GM19238 (cell line): Measurements from ENCODE around the gene PRRT2.
"Not testable (repeated sequence)": the region's sequence is repeated elsewhere in the genome, so short reads cannot be mapped to it uniquely, and the experiment has no call there.

Experiments used
- DNase-seq: peaks from one replicate; pipeline ENCODE4 v3.0.0; 2011; ENCODE audit warnings: low spot score; ENCODE audit not compliant: insufficient read length

PRRT2 gene

GRCh38 chr16:29811896-29812665 is at the start of gene PRRT2:
Gene PRRT2 (plus strand): TSS chr16:29812193. CDS start chr16:29813055, 862 bp downstream.
- DNase-seq: no peak

GRCh38 chr16:29763326-29763725 is 48.7 kb upstream of the PRRT2 start:
- DNase-seq: no peak

GRCh38 chr16:29765167-29766032 is 46.6 kb upstream of the PRRT2 start:
- no peak for DNase-seq

DNA sequence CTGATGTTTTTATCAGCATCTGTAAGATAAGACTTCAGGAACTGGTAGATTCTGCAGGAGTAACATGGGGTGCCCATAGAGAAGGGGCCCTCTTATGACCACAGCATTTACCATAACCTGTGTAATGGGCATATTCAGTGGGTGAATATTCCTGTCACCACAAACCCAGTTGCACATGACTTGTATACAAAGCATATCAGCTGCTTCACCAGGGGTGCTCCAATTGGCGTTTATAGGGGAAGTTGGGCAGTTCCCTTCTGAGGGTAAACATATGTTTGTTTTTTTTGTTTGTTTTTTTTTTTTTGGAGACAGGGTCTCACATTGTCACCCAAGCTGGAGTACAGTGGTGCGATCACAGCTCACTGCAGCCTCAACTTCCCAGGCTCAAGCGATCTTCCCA is 45.4 kb upstream of the PRRT2 start:
- DNase-seq: no peak

DNA sequence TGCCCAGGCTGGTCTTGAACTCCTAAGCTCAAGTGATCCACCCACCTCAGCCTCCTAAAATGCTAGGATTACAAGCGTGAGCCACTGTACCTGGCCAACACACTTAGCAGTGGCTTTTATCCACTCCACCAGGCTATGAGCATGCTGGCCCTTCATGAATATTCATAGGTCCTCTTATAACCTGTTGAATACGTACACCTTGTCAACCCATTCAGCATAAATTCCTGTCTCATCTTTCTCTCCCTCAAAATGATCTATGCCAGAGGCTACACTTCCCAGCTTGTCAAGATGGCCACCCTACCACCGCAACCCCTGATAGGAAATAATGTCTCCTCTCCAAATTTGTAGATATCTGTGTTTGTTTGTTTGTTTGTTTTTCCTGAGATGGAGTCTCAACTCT is 44.9 kb upstream of the PRRT2 start:
- no peak for DNase-seq

GRCh38 chr16:29769507-29769906 is 42.5 kb upstream of the PRRT2 start:
- DNase-seq: no peak

DNA sequence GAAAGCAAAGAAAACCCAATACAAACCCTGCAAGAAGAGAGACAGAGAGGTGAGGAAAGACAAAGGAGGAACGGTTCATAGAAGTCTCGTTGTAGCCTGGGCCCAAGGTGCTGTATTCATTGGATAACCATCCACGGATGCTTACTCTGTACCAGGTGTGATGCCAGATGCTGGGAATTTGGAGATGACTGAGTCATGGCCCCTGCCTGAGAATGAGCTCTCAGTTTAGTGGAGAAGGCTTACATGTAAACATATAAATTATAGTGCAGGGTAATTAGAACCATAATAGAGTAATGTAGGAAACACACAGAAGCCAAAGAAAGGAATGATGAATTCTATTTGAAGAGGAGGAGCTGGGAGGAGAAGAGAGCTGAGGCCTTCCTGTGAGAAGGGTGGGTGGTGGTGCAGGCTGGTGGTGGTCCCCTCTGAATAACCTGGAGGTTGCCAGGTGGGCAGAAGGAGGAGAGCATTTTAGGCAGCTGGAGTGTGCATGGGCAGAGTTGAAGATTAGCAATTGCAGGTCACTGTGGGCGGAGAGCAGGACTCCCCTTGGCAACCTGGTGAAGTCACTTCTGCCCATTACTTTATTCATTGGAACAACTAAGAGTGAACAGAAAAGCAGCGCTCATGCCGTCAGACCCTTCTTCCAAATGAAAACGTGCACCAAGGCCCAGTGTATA is 41.6 kb upstream of the PRRT2 start:
- no peak for DNase-seq

DNA sequence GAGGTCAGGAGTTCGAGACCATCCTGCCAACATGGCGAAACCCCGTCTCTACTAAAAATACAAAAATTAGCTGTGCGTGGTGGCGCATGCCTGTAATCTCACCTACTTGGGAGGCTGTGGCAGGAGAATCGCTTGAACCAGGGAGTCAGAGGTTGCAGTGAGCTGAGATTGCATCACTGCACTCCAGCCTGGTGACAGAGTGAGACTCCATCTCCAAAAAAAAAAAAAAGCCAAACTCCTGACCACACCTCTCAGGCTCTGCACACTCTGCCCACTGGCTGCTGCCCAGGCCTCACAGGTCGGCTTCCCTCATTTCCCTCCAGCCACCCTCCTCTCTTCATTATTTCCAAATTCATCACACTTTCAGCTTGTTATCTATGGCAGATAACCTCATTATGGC is 39.7 kb upstream of the PRRT2 start:
- DNase-seq: not testable (repeated sequence)

DNA sequence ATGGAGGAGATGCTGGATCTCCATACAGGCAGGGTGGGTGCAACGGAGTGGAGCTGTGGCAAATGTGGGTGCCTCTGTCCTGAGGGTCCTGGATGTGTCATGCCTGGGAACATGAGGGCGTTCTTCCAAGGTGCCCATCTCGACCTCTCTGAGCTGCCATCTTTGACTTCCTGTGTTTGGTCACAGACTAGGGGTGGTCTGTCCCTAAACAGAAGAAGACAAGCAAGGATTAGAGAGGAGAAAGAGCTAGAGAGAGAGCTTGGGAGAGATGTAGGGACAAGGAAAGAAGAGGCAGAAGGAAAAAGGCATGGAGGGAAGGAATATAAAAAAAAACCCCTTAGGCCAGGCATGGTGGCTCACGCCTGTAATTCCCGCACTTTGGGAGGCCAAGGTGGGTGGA is 37.3 kb upstream of the PRRT2 start:
- DNase-seq: no peak

GRCh38 chr16:29775742-29776408 is 36.1 kb upstream of the PRRT2 start:
- DNase-seq: no peak

DNA sequence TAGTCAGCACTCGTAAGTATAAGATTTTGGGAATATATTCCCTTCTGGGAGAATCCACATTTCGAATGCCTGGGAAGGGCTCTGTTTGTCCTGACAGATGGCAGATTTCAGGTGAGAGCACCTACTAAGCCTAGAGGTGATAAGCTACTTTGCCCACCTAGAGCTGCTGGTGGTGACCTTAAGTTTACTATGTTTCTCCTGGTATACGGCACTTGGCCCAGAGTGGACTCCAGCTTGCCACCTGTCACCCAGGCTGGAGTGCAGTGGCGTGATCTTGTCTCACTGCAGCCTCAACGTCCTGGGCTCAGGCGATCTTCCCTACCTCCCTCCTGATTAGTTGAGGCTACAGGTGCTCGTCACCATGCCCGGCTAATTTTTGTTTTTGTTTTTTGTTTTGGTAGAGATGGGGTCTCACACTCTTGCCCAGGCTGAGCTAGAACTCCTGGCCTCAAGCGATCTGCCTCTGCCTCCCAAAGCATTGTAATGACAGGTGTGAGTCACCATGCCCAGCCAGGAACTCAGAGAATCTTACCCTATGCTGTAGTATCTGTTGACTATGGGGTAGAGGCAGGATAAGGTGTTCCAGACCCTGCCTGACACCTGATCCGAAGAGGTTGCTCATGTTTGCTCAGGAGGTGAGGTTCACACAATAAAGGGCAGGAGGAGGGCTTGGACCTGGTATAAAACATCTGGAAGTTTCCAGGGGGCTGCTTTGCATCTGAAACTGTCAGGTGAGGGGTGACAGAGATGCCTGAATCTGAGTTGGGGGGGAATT is 34.2 kb upstream of the PRRT2 start, which contains the start of gene ZG16:
Gene ZG16 (plus strand): TSS at position 681 of the 775 bp plus-strand sequence. CDS start 1,011 bp downstream, outside the sequence.
- DNase-seq: no peak

- DNase-seq: no peak
These were observed 32.5 kb upstream of the PRRT2 start for GRCh38 chr16:29779474-29779873.

GRCh38 chr16:29783094-29783953 is 28.7 kb upstream of the PRRT2 start:
- not testable (repeated sequence) for DNase-seq

GRCh38 chr16:29784157-29784556 is 27.8 kb upstream of the PRRT2 start:
- no peak for DNase-seq

DNA sequence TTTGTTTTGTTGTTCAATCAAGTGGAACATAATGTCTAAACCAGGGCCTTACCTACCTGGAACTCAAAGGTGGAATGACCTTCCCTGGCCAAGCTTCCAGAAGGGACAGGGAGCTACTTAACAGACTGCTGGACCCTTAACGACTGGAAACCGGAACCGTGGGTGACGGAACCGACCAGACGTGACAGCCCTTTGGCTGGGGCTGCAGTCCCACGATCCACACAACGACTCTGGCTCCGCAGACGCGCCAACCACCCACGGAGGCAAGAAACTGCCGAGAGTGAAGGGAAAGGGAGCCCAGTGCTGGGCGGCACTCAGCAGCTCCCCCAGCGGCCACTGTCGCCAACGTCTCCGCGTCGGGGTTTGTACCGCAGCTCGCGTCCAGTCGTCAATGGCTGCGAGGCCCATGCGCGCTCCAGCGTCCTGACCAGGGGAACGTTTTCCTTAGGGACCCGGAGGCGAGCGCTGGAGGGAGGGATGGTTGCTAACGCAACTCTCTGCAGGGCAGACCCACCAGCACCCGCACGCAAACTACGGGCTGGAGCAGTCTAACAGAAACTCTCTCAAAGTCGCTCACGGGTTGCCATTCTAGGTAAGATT is 27.0 kb upstream of the PRRT2 start:
- peak; percentile 52 for DNase-seq

- DNase-seq: not testable (repeated sequence)
These were observed 24.8 kb upstream of the PRRT2 start for GRCh38 chr16:29787155-29787554.

DNA sequence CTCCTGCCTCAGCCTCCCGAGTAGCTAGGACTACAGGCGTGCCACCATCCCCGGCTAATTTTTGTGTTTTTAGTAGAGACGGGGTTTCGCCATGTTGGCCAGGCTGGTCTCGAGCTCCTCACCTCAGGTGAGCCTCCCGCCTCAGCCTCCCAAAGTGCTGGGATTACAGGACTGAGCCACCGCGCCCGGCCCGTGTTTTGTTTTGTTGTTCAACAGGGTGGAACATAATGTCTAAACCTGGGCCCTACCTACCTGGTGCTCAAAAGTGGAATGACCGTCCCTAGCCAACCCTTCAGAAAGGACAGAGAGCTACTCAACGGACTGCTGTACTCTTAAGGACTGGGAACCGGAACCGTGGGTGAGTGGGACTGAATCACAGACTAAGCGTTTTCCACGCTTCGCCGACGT is 22.2 kb upstream of the PRRT2 start:
- no peak for DNase-seq

DNA sequence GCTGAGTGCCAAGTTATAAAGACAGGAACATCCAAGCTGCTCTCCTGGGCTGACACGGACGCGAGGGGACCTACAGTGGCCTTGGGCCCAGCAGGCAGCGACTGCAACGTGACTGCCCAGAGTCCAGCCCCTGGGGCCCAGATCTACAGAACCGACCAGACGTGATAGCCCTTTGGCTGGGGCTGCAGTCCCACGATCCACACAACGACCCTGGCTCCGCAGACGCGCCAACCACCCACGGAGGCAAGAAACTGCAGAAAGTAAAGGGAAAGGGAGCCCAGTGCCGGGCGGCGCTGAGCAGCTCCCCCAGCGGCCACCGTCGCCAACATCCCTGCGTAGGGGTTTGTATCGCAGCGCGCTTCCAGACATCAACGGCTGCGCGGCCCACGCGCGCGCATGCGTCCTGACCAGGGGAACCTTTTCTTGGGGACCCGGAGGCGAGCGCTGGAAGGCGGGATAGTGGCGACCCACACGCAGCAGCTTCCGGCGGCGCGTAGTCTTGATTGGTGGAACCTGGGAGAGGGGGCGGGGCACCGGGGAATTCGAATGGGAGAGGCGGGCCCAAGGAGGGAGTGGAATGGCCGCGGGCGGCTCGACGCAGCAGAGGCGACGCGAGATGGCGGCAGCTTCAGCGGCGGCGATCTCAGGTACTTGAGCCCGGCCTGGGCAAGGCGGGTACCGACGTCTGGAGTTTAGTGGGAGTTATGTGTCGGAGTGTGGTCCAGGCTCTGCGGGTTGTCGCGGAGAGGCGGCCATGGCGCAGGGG is 21.6 kb upstream of the PRRT2 start, which contains the start of gene KIF22:
Gene KIF22 (plus strand): TSS at position 569 of the 766 bp plus-strand sequence. CDS start 9 bp downstream, at position 578.
- peak; percentile 98 for DNase-seq
